GM18868 (cell line): ENCODE results near the gene KLHL29.
A peak's percentile ranks its signal among the peaks of the same experiment; 100 is the strongest.
"Not testable (repeated sequence)": the region's sequence is repeated elsewhere in the genome, so short reads cannot be mapped to it uniquely, and the experiment has no call there.

ENCODE experiments used
- ATAC-seq: cut with Tn5 transposase; IDR thresholded peaks from one replicate; pipeline ENCODE4 v1.9.1; 2021; ENCODE audit warnings: mild to moderate bottlenecking, moderate library complexity; ENCODE audit not compliant: unreplicated experiment

The KLHL29 gene

DNA sequence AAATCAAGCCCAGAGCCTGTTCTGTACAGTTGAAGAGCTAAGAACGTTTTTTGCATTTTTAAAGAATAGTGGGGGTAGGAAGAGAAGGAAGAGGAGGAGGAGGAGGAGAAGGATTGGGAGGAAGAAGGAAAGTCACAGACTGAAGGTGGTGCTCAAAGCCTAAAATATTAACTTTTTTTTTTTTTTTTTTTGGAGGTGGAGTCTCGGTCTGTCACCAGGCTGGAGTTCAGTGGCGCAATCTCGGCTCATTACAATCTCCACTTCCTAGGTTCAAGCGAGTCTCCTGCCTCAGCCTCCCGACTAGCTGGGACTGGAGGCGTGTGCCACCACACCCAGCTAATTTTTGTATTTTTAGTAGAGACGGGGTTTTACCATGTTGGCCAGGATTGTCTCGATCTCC is 18.3 kb upstream of the KLHL29 start:
- ATAC-seq, result no peak

DNA sequence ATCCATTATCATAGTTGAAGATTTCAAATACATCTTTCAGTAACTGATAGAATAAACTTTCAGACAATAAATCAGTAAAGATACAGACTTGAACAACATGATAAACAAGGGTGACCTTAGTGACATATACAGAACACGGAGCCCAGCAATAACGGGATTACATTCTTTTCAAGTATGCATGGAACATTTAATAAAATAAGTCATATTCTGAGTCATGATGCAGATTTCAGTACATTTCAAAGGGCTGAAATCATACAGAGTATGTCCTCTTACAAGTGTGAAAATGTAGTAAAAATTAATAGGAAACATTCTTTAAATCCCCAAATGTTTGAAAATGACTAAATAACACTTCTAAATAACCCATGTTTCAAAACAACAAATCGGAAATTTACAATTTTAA is 17.2 kb upstream of the KLHL29 start:
- ATAC-seq, result no peak

DNA sequence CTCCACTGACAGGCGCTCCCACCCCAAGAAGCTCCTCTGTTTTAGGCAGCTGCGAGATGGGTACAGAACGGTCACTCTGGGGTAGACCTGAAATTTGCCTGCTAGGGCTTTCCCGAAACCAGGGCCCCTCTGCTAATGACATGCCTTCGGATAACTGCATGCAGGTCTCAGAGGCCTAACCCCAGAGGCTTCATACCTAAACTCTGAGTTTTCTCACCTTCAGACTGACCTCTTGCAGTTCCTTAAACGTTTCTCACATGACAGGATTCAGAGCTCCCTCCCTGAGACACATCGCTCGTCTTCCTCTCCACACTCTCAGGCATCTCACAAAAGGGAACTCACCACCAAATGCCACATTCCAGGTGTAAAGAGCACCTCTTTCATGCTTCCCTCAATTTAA is 11.3 kb upstream of the KLHL29 start:
- no peak for ATAC-seq

DNA sequence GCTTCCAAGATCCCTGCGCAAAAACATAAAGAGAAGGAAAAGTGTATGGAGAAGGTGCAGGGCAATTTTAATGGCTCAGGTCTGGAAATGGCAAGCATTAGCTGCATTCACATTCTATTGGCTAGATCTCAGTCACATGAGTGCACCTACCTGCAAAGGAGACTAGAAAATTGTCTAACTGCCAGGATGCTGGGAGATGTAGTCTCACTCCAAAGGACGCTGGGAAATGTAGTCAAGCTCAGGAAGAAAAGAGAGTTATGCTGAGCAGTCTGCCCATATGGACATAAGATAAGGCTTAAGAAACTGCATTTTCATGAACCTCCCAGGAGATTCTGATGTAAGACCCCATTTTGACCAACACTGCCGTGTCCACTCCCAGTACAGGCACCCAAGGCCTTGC is 9.5 kb upstream of the KLHL29 start:
- ATAC-seq, result peak; percentile 77

DNA sequence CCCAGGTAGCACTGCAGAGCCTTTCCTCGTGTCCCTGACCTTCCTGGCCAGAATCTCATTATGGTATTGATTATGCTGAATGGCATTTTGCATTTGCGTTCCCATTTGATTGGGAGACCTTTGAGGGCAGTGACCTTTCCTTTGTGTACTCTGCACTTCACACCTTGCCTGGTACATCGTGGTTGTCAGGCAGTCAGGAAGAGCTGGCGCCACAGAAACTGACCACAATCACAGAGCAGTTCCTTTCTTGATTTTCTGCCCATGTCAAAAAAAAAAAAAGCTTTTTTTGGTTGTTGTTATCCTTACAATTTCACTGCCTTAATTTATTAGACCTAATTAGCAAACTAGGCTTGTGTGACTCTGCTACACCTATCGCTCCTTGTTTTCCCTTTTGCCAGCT is 8.9 kb upstream of the KLHL29 start:
- ATAC-seq, result no peak

DNA sequence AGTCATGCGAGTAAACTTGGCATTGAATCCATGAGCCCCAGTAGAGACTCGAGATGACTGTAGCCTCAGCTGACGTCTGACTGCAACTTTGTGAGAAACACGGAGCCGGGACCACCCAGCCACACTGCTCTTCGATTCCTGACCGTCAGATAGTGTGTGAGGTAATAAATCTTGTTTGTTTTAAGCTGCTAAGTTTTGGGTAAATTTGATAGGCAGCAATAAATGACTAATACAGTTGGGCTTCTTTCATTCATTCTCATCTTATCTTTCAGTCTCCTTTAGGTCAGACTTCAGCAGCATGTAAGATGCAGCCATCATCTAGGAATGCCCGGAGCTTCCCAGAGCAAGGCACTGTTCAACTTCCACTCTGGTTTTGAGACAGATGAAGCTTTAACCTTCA is 8.0 kb upstream of the KLHL29 start:
- ATAC-seq, result no peak

DNA sequence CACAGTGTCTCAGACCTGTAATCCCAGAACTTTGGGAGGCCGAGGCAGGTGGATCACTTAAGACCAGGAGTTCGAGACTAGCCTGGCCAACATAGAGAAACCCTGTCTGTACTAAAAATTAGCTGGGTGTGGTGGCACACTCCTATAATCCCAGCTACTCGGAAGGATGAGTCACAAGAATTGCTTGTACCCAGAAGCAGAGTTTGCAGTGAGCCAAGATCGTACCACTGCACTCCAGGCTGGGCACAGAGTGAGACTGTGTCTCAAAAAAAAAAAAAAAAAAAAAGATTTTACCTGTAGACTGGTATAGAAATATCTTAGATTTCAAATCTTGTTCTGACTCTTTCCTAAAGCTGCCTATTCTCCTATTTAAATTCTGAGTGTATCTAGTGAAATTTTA is 7.2 kb upstream of the KLHL29 start:
- no peak for ATAC-seq

DNA sequence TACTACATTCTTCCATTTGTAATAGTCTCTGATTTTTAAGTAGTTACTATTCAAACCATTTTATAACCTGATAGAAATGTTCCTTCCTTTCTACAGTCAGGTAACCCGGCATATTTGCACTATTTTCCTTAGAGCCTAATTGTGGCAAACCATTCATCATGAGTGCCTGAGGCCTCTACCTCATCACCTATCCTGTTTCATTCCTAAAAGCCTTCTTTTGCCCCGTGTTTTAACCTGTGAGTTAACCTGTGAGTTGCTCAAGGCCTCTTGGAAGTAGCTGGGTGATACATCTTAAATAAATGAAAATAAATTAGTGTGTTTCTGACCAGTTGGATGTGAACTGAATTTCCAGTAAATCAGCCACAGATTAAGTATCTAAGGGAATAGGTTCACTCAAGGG is 6.5 kb upstream of the KLHL29 start:
- no peak for ATAC-seq

DNA sequence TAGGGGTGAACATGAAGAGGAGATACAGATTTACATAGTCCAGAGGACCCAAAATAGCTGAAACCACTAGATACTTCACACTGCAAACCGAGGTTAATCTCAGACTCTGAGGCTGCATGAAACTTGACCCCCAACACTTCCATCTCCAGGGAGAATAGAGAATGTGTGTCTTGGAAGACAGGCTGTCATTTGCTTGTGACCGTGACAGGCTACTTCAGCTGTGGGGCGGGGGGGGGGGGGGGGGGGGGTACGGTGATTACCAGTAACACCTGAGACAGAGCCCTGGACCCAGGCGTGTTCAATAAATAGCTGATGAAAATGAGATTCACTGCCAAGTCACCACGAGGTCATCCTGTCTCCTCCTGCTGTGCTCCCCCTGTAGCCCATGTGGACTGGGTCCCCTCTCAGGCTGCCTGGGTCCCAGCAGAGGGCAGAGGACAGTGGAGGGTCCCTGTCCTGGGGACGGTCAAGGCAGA is 5.7 kb upstream of the KLHL29 start:
- ATAC-seq, result peak; percentile 35

DNA sequence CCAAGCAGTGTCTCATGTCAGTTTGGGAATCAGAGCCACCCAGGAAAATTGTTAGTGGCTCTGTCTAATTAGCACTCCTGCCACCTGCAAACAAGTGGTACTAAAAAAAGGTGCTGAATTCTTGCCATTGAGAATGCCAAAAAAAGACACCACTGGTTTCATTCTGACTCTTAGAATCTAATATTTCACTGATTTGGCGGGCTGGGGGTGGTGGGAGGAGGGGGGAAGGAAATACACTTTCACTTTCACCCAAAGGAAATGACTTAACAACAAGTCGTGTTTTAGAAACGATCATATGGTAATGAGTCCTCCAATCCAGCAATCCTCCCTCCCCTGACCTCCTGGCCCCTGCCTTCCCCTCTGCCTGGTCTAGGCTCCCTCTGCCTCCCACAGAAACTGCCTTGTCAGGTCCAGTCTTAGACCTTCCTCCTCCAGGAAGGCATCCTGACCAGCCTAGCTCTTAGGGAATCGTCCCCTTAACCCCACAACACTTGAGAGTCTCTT is 4.4 kb upstream of the KLHL29 start:
- ATAC-seq, result peak; percentile 51

DNA sequence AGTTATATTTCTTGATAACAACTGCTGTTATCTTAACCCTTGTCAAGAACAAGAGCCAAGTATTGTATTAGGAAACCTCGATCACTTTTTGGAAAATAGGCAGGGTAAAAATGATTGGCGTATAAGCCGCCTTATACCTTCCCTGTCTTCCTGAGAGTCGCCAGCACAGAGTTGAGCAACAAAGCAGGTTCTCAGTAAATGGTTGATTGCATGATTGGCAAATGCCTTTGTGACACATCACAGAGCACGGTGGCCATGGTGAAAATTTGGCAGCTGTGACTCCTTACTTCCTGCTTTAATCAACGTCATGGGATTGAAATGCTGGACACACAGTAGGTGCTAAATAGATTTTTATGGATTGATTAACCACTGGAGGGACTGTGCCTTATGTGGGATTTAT is 3.9 kb upstream of the KLHL29 start:
- ATAC-seq, result peak; percentile 22

DNA sequence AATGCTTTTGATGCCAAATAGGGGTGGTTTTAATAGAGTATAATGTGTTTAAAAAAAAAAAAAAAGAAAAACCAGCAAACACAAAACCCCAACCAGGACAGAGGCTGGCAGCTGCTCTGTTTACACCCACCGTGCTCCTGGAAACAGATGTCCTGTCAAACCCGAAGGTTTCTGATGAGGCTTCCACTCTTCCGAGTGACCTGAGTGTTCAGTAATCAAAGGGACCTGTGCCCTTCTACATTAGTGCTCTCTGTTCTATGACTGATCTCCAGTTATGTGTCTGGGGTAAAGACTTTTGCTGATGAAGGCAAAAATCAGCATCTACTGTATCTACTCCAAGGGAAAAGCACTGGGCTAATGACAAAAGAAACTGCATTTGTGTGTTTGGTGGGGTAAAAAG is 3.5 kb upstream of the KLHL29 start:
- no peak for ATAC-seq

DNA sequence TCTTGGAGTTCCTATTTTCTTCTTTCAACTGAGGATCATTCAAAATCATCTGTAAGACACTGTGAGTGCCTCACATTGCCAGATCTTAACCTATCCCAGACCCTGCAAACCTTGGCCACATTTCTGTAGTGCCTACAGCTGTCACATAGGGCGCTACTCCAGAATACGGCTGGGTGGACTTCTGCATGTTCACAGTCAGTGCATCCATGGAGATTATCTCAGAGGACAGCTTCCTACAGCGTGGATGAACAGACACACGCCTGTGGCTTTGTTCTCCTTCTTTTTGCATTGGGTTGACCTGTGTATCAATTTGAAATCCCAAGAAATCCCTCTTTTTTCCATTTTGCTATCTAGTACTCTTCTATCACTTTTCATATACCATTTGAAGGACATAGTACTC is 1.9 kb upstream of the KLHL29 start:
- ATAC-seq, result no peak

DNA sequence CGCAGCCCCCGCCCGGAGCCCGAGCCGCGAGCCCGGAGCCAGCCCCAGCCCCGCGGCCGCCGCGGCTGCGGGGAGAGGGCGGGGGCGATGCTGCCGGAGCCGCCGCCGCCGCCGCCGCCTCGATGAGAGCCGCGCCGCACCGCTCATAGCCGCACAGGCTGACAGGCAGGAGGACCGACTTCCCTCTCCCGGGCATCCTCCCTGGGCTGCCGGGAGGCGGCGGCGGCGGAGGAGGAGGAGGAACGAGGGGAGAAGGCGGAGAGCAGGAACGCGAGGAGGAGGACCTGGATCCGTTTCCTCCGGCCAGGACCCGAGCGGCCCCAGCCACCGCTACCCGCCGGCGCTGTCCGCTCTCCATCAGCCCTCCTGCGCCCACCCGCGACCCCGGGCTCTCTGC is 370 bp downstream of the KLHL29 start:
- ATAC-seq, result peak; percentile 22

DNA sequence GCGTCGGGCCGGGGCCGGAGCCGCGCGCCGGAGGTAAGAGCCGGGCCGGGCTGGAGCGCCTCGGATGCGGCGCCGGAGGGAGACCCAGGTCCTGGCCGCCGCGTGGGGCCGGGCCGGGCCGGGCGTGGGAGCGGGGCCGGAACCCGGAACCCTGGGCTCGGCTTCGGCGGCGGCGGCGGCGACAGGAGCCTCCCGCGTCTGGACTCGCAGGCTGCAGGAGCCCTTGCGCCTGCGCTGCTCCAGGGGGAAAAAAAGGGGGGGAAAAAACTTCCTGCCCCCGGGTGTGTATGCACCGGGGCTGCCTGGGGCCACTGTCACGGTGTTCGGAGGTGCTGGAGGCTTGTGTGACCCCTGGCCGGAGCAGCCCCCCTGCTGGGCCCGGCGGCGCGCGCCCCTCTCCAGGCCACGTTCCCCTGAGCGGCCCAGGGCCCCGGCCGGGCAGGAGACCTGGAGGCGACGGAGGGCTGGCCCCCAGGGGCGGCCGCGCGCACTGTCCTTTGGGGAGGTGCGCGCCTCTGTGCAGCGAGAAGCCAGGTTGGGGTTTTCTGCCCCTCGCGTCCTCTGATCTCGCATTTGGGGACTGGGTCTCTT is 864 bp downstream of the KLHL29 start:
- peak; percentile 7 for ATAC-seq

DNA sequence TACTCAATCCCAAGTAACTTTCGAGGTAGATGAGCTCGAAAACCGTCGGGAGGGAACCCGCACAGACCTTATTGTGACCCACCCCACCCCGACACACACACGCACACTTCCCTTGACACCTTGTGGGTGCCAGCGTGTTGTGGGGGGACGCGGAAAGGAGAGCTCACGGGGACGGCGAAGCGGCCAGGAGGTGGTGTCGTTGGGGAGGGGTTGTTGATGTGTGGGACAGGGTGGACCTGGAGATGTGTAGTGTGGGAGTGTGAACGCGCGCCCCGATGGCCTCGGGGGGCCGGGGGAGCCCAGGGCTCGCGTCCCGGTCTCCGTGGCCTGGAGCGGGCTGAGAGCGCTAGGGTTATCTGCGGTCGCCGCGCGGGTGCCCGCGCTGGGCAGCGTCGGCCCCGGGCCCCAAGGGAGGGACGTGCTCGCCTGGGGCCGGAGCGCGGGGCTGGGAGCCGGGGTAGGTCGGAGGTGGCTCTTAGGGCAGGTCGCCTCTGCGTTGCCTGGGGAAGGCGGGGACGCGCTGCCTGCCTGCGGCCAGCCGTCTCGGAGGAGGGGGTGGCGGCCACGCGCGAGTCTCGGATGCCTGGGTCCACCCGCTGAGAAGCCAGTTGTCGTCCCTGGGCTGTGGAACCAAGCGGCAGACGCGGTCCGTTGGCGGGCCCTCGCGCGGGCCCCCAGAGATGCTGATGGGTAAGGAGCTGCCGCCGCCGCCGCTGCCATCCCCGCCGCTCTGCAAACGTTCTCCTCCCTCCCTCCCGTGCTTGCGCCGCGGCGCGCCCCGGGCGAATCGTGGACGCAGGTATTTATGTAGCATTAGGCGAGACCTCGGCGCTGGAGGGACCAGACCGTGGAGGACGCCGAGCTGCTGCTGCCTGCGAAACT is 1.6 kb downstream of the KLHL29 start:
- no peak for ATAC-seq

DNA sequence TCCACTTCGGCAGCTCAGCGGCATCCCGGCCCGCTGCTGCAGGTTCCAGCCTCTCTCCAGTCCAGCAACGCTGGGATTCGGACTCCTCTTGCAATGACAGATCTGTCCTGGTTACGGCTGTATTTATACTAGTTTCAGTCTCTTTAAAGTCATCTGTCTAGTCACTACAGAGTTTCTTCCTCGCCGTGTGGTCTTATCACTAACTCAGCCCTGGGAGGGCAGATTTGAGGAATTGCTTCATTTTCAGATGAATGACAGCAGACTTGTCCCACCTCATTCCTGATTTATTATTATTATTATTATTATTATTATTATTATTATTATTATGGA is 2.2 kb downstream of the KLHL29 start:
- no peak for ATAC-seq

DNA sequence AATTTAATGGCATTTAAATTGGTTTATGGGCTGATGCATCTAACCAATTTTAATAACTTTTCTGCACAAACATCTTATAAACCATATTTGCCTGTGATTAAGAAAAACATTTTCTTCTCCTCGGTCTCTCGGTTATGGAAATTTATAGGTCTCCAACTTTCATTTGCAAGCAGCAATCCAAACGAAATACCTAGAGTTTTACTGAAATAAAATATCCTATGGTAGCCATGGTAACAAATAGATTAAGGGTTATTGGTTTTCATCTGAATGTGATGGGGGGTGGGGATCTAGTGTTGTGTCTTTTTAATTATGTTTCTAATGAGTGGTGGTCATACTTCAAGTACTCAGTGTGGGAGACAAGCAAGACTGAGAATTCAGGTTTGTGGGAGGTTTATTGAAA is 2.9 kb downstream of the KLHL29 start:
- ATAC-seq, result no peak

DNA sequence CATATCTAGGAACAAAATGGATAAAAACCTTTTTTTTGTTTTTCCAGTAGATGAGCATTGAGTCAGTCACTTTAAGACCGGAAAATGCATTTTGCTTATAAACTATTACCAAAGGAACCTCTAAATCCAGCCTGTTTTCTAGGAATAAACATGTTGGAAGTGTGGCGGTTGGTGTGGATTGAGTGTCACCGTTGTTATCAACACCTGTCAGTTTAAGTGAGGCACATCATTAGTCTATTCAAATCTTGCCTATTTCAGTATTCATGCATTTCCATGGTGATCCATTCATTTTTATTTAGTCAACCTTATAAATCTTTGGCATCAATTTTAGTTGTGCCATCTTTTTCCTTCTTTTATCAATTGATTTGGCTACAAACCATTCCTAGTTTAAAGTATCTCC is 3.3 kb downstream of the KLHL29 start:
- no peak for ATAC-seq

DNA sequence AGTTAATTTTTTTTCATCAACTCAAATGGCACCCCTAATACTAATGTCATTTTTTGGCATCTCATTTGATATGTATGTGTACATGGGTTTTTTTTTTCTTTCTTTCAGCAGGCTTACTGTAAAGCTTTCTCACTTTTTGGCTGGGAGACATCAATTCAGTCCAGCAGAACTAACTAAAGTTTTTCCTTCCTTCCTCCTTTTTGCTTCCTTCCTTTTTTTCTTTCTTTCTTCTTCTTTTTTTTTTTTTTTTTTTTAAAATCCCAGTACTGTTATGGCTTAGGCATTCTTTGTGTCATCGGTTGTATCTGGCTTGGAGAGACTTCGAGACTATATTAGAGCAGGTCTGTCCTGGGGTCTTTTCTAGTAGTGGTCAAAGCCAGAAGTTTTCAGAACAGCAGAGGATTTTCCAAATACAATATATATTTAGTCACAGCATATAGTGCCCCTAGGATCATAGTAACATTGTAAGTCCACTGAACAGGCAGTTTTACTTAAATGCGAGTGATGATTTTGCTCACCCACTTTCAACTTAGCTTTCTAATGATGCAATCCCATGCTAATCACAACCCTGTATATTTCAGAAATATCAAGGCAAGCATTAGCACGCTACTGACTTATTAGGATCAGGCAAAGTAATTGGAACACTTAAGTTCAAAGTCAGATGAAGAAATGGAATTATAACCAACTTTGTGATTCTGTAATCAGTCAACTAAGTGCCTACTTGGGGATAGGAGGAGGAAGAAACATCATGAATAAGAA is 4.0 kb downstream of the KLHL29 start:
- no peak for ATAC-seq

DNA sequence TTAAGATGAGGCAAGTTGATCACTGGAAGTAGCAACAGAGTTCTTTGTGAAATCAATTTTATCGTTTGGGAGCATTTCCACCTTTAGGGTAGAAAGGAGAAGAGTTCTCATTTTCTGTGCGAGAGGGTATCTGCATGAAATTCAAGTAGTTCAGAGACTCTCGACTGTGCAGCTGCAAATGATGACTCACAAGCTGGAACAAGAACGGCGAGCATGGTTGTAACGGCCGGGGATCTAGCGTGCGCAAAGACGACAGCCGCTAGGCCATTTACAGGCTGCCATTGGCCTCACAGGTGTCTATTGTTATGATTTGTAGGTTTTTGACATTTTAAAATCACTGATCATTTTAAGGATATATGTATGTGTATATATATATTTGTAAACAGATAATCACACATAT is 5.2 kb downstream of the KLHL29 start:
- ATAC-seq, result no peak

DNA sequence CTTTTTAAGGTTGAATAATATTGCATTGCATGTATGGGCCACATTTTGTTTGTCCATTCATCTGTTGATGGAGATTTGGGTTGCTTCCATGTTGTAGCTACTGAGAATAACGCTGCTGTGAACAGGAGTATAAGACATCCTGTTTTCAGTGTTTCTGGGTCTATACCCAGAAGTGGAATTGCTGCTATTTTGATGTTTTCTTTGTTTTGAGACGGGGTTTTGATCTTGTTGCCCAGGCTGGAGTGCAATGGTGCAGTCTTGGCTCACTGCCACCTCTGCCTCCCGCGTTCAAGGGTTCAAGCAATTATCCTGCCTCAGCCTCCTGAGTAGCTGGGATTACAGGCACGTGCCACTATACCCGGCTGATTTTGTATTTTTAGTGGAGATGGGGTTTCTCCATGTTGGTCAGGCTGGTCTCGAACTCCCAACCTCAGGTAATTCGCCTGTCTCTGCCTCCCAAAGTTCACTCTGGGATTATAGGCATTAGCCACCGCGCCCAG is 6.3 kb downstream of the KLHL29 start:
- ATAC-seq, result not testable (repeated sequence)
